ENCODE data around the gene ARID1B.

GRCh38 chr6:157143171-157143889 lies 366.2 kb downstream of the ARID1B start:
- no peak for TF ChIP-seq ZBTB33 (IDR thresholded peaks at IDR 0.05)
- TF ChIP-seq MAX (IDR thresholded peaks at IDR 0.05) = no peak
- TF ChIP-seq TAF1 (conservative IDR thresholded peaks at IDR 0.05) = no peak
- TF ChIP-seq RAD21 (IDR thresholded peaks at IDR 0.05) = no peak
- TF ChIP-seq SP1 (IDR thresholded peaks at IDR 0.05) = no peak
- no peak for TF ChIP-seq CTCF (IDR thresholded peaks at IDR 0.05; ENCODE audit: low read depth, low read length, missing input control)
- no peak for TF ChIP-seq YY1 (IDR thresholded peaks at IDR 0.05)
- no peak for TF ChIP-seq GABPA (IDR thresholded peaks at IDR 0.05 in 1 of 2, conservative IDR thresholded peaks at IDR 0.05 in 1 of 2)
- TF ChIP-seq REST (IDR thresholded peaks at IDR 0.05) = no peak
- TF ChIP-seq HNF4G (IDR thresholded peaks at IDR 0.05) = no peak
- no peak for TF ChIP-seq ATF3 (IDR thresholded peaks at IDR 0.05)
- TF ChIP-seq HNF4A (conservative IDR thresholded peaks at IDR 0.05) = no peak
- no peak for TF ChIP-seq FOXA1 (IDR thresholded peaks at IDR 0.05)

Measured in liver (tissue), 3 donors.